Karpas-422 (cell line): ENCODE measurements around the gene ELFN1. TPM values are rescaled to one million over a fixed set of nuclear protein-coding genes. Genes with fewer than 3 reads are reported as not detected.
"Not testable (repeated sequence)": the region's sequence is repeated elsewhere in the genome, so short reads cannot be mapped to it uniquely, and the experiment has no call there.

Source experiments
- DNase-seq: peaks from one replicate; pipeline ENCODE4 v3.0.0-alpha.2; 2015
- H2AFZ ChIP-seq: fragments of 200-600 bp; sonication (generic); 2 replicates; pipeline ENCODE4 v1.6.1; 2014; ENCODE audit warnings: antibody characterized with exemption, low read length, mixed read lengths
- H3K27ac ChIP-seq: fragments of 200-600 bp; sonication (generic); 2 replicates; pipeline ENCODE4 v1.5.1; 2014; ENCODE audit warnings: mild to moderate bottlenecking, low read length, moderate library complexity
- H3K27me3 ChIP-seq: fragments of 200-600 bp; sonication (generic); 2 replicates; pipeline ENCODE4 v1.6.1; 2014; ENCODE audit warnings: low read length, mixed read lengths
- H3K36me3 ChIP-seq: fragments of 200-600 bp; sonication (generic); 2 replicates; pipeline ENCODE4 v1.6.1; 2014; ENCODE audit warnings: low read length, mixed read lengths; ENCODE audit not compliant: insufficient read depth
- H3K4me1 ChIP-seq: fragments of 200-600 bp; sonication (generic); 2 replicates; pipeline ENCODE4 v1.6.1; 2014; ENCODE audit warnings: mild to moderate bottlenecking, low read length, mixed read lengths
- H3K4me2 ChIP-seq: fragments of 200-600 bp; sonication (generic); 2 replicates; pipeline ENCODE4 v1.6.1; 2014; ENCODE audit warnings: low read length, low read depth, mild to moderate bottlenecking; ENCODE audit not compliant: poor library complexity, severe bottlenecking
- H3K4me3 ChIP-seq: fragments of 200-600 bp; sonication (generic); 2 replicates; pipeline ENCODE4 v1.5.1; 2014; ENCODE audit warnings: mild to moderate bottlenecking, antibody characterized with exemption, low read length, mixed read lengths
- H3K79me2 ChIP-seq: fragments of 200-600 bp; sonication (generic); 2 replicates; pipeline ENCODE4 v1.6.1; 2014; ENCODE audit warnings: mild to moderate bottlenecking, low read length, mixed read lengths
- H3K9ac ChIP-seq: fragments of 200-600 bp; sonication (generic); 2 replicates; pipeline ENCODE4 v1.6.0; 2014; ENCODE audit warnings: low read length
- H3K9me2 ChIP-seq: fragments of 200-600 bp; sonication (generic), shearing (Covaris generic); replicated peaks from 2 replicates; pipeline ENCODE4 v1.6.0; 2014; ENCODE audit warnings: mild to moderate bottlenecking, low read length, moderate library complexity; ENCODE audit not compliant: insufficient read depth
- H3K9me3 ChIP-seq: fragments of 300-700, 200-600 bp; sonication (generic); 2 replicates; pipeline ENCODE4 v1.6.1; 2014; ENCODE audit warnings: low read length, mixed read lengths
- H4K20me1 ChIP-seq: fragments of 200-600 bp; sonication (generic); 2 replicates; pipeline ENCODE4 v1.6.1; 2014; ENCODE audit warnings: mild to moderate bottlenecking, antibody characterized with exemption, low read length, low read depth; ENCODE audit not compliant: insufficient read depth
- total RNA-seq: library from RNA; depleted of rRNA; stranded (reverse); fragments of >200 nt; shearing (Covaris generic); gene quantifications from 2 replicates; pipeline ENCODE4 v1.2.3, GENCODE V29; 2014; ENCODE audit warnings: low replicate concordance

The ELFN1 gene
- total RNA-seq, 1 experiment from 2014 or later: not detected

- H2AFZ ChIP-seq: no peak overlapping the region
- H3K27ac ChIP-seq: no peak overlapping the region
- no peak overlapping the region for H3K4me3 ChIP-seq
These were observed 88.2 kb downstream of the ELFN1 start for GRCh38 chr7:1758028-1758858.

GRCh38 chr7:1758859-1759521, 88.9 kb downstream of the ELFN1 start:
- no peak for DNase-seq
- no peaks in the 10 kb centered on the region for H4K20me1 ChIP-seq
- no peaks in the 10 kb centered on the region for H3K36me3 ChIP-seq
- no peak overlapping the region for H3K4me3 ChIP-seq
- no peak overlapping the region for H3K4me2 ChIP-seq
- H3K27me3 ChIP-seq: no peaks in the 10 kb centered on the region
- peaks cover 4% of the 10 kb centered on the region; the same call in 1 of the 2 replicates for H3K9me3 ChIP-seq
- H3K79me2 ChIP-seq: no peaks in the 10 kb centered on the region
- no peak overlapping the region for H2AFZ ChIP-seq
- no peaks in the 10 kb centered on the region for H3K9me2 ChIP-seq
- H3K27ac ChIP-seq: no peak overlapping the region
- no peak overlapping the region for H3K9ac ChIP-seq
- no peaks in the 10 kb centered on the region for H3K4me1 ChIP-seq

More at GRCh38 chr7:1758028-1758858, 88.2 kb downstream of the ELFN1 start:
- Histone ChIP-seq H3K79me2 (no peaks in the 10 kb centered on the region), H4K20me1 (no peaks in the 10 kb centered on the region), H3K9me2 (no peaks in the 10 kb centered on the region), H3K9ac (no peak overlapping the region), H3K36me3 (no peaks in the 10 kb centered on the region), H3K27me3 (no peaks in the 10 kb centered on the region), H3K4me2 (no peak overlapping the region), H3K4me1 (peaks cover 4% of the 10 kb centered on the region), H3K9me3 (peaks cover 2% of the 10 kb centered on the region; the same call in 1 of the 2 replicates)
- DNase-seq: peak; percentile 80

GRCh38 chr7:1761097-1761496, 91.0 kb downstream of the ELFN1 start:
- DNase-seq: no peak
- H3K79me2 ChIP-seq: no peaks in the 10 kb centered on the region
- H2AFZ ChIP-seq: no peak overlapping the region
- H3K4me1 ChIP-seq: no peaks in the 10 kb centered on the region
- H3K36me3 ChIP-seq: no peaks in the 10 kb centered on the region
- H3K4me2 ChIP-seq: no peak overlapping the region
- H3K9me2 ChIP-seq: no peaks in the 10 kb centered on the region
- peaks cover 4% of the 10 kb centered on the region; the same call in 1 of the 2 replicates for H3K9me3 ChIP-seq
- H3K27ac ChIP-seq: no peak overlapping the region
- no peak overlapping the region for H3K9ac ChIP-seq
- no peaks in the 10 kb centered on the region for H3K27me3 ChIP-seq
- no peak overlapping the region for H3K4me3 ChIP-seq
- H4K20me1 ChIP-seq: no peaks in the 10 kb centered on the region

- Histone ChIP-seq H2AFZ (no peak overlapping the region), H3K36me3 (no peaks in the 10 kb centered on the region), H3K4me1 (no peaks in the 10 kb centered on the region), H3K9me3 (peaks cover 4% of the 10 kb centered on the region; the same call in 1 of the 2 replicates), H3K4me2 (no peak overlapping the region), H3K9me2 (no peaks in the 10 kb centered on the region), H3K79me2 (no peaks in the 10 kb centered on the region), H3K27me3 (no peaks in the 10 kb centered on the region), H3K27ac (no peak overlapping the region), H4K20me1 (no peaks in the 10 kb centered on the region), H3K4me3 (no peak overlapping the region), H3K9ac (no peak overlapping the region)
- no peak for DNase-seq
These were observed 91.7 kb downstream of the ELFN1 start for GRCh38 chr7:1761774-1762173.

GRCh38 chr7:1762238-1762945, 92.3 kb downstream of the ELFN1 start:
- no peaks in the 10 kb centered on the region for H3K36me3 ChIP-seq
- no peaks in the 10 kb centered on the region for H3K79me2 ChIP-seq
- no peaks in the 10 kb centered on the region for H3K9me2 ChIP-seq
- peaks cover 4% of the 10 kb centered on the region; the same call in 1 of the 2 replicates for H3K9me3 ChIP-seq
- H3K4me3 ChIP-seq: no peak overlapping the region
- DNase-seq: no peak
- H2AFZ ChIP-seq: no peak overlapping the region
- H3K9ac ChIP-seq: no peak overlapping the region
- no peaks in the 10 kb centered on the region for H3K27me3 ChIP-seq
- no peaks in the 10 kb centered on the region for H4K20me1 ChIP-seq
- no peak overlapping the region for H3K4me2 ChIP-seq
- H3K27ac ChIP-seq: no peak overlapping the region
- H3K4me1 ChIP-seq: no peaks in the 10 kb centered on the region

- H3K79me2 ChIP-seq: no peaks in the 10 kb centered on the region
- no peak for DNase-seq
- H3K4me3 ChIP-seq: no peak overlapping the region
- H3K27me3 ChIP-seq: no peaks in the 10 kb centered on the region
- no peak overlapping the region for H3K4me2 ChIP-seq
- no peak overlapping the region for H2AFZ ChIP-seq
- peaks cover 4% of the 10 kb centered on the region; the same call in 1 of the 2 replicates for H3K9me3 ChIP-seq
- no peaks in the 10 kb centered on the region for H3K9me2 ChIP-seq
- no peak overlapping the region for H3K27ac ChIP-seq
- no peaks in the 10 kb centered on the region for H4K20me1 ChIP-seq
- no peaks in the 10 kb centered on the region for H3K4me1 ChIP-seq
- H3K9ac ChIP-seq: no peak overlapping the region
- H3K36me3 ChIP-seq: no peaks in the 10 kb centered on the region
These were observed 93.0 kb downstream of the ELFN1 start for GRCh38 chr7:1763033-1763432.

- H3K4me1 ChIP-seq, H4K20me1 ChIP-seq, H3K27ac ChIP-seq, H3K4me2 ChIP-seq, H3K9me2 ChIP-seq, H3K79me2 ChIP-seq, H3K36me3 ChIP-seq, H3K9ac ChIP-seq, H3K27me3 ChIP-seq, DNase-seq, H2AFZ ChIP-seq, H3K9me3 ChIP-seq, H3K4me3 ChIP-seq: not testable (repeated sequence)
These were observed 93.8 kb downstream of the ELFN1 start for GRCh38 chr7:1763911-1764310.

- Histone ChIP-seq H2AFZ (no peak overlapping the region), H3K4me1 (no peaks in the 10 kb centered on the region), H3K9ac (no peak overlapping the region), H3K4me3 (no peak overlapping the region), H3K36me3 (no peaks in the 10 kb centered on the region), H4K20me1 (no peaks in the 10 kb centered on the region), H3K27ac (no peak overlapping the region), H3K79me2 (no peaks in the 10 kb centered on the region), H3K27me3 (no peaks in the 10 kb centered on the region), H3K9me3 (peaks cover 4% of the 10 kb centered on the region; the same call in 1 of the 2 replicates), H3K4me2 (no peak overlapping the region), H3K9me2 (no peaks in the 10 kb centered on the region)
- DNase-seq: no peak
These were observed 95.3 kb downstream of the ELFN1 start for GRCh38 chr7:1765336-1765735.
